HEK293T (cell line): Measurements from ENCODE around the gene SMG6.

Experiments used
- ARNT ChIP-seq: fragments of 450-650 bp; IDR thresholded peaks from 2 replicates; pipeline ENCODE4 v1.6.1; 2017; ENCODE audit warnings: mild to moderate bottlenecking
- BHLHE40 ChIP-seq: fragments of 450-650 bp; IDR thresholded peaks from 2 replicates; pipeline ENCODE4 v1.6.1; 2016; ENCODE audit warnings: mild to moderate bottlenecking, moderate library complexity, borderline replicate concordance
- CTBP1 ChIP-seq: fragments of 450-650 bp; IDR thresholded peaks from 2 replicates; pipeline ENCODE4 v1.6.1; 2016; ENCODE audit warnings: borderline replicate concordance
- FOXA1 ChIP-seq: fragments of 450-650 bp; IDR thresholded peaks from 2 replicates; pipeline ENCODE4 v1.6.1; 2016; ENCODE audit warnings: mild to moderate bottlenecking
- FOXK2 ChIP-seq: fragments of 450-650 bp; IDR thresholded peaks from 2 replicates; pipeline ENCODE4 v1.6.1; 2016; ENCODE audit warnings: mild to moderate bottlenecking
- FOXM1 ChIP-seq: fragments of 450-650 bp; IDR thresholded peaks from 2 replicates; pipeline ENCODE4 v1.6.1; 2017; ENCODE audit warnings: mild to moderate bottlenecking, borderline replicate concordance
- HDGF ChIP-seq: fragments of 450-650 bp; IDR thresholded peaks from 2 replicates; pipeline ENCODE4 v1.6.1; 2017; ENCODE audit warnings: antibody characterized with exemption, borderline replicate concordance
- L3MBTL2 ChIP-seq: fragments of 450-650 bp; conservative IDR thresholded peaks from 2 replicates; pipeline ENCODE4 v1.6.1; 2016; ENCODE audit warnings: mild to moderate bottlenecking
- LEF1 ChIP-seq: fragments of 450-650 bp; IDR thresholded peaks from 2 replicates; pipeline ENCODE4 v1.6.1; 2017; ENCODE audit warnings: mild to moderate bottlenecking, borderline replicate concordance
- SP1 ChIP-seq: fragments of 450-650 bp; IDR thresholded peaks from 2 replicates; pipeline ENCODE4 v1.6.1; 2017
- SUZ12 ChIP-seq: fragments of 450-650 bp; IDR thresholded peaks from 2 replicates; pipeline ENCODE4 v1.6.1; 2016; ENCODE audit warnings: mild to moderate bottlenecking
- TARDBP ChIP-seq: fragments of 450-650 bp; IDR thresholded peaks from 2 replicates; pipeline ENCODE4 v1.6.1; 2016
- ZNF384 ChIP-seq: fragments of 450-650 bp; IDR thresholded peaks from 2 replicates; pipeline ENCODE4 v1.6.1; 2016
- TF ChIP-seq, protein P1 (sequence below): fragments of 450-650 bp; IDR thresholded peaks from 2 replicates; pipeline ENCODE4 v1.6.1; 2016

DNA sequence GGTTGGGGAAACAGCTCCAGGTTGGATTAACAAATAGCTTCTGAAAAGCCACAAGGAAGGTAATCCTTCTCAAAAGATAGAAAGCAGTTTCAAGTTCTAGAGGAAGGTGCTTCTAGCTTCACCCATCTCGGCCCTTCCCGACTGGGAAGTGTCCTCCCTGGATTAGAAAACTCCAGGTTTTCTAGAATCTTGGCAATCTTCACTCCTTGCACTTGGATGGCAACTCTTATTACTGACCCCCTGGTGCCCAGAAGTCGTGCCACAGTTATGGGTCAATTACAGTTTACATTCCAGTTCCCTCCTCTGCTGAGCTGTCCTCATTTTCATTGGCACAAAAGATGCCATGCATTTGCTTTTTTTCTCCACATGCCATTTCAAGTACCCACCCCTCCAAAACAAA lies 65.6 kb downstream of the SMG6 start:
- TF ChIP-seq SUZ12 (no peak), CTBP1 (no peak), BHLHE40 (no peak), ARNT (no peak), SP1 (no peak), L3MBTL2 (no peak), HDGF (no peak), FOXA1 (no peak), FOXK2 (no peak), ZNF384 (no peak), LEF1 (no peak), FOXM1 (no peak), TARDBP (no peak)
- TF ChIP-seq, protein P1, sequence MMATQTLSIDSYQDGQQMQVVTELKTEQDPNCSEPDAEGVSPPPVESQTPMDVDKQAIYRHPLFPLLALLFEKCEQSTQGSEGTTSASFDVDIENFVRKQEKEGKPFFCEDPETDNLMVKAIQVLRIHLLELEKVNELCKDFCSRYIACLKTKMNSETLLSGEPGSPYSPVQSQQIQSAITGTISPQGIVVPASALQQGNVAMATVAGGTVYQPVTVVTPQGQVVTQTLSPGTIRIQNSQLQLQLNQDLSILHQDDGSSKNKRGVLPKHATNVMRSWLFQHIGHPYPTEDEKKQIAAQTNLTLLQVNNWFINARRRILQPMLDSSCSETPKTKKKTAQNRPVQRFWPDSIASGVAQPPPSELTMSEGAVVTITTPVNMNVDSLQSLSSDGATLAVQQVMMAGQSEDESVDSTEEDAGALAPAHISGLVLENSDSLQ = no peak
